GM12801 (cell line): ENCODE measurements around the gene SLC19A2.

Experiments
- TF ChIP-seq, protein P1 (sequence below): IDR thresholded peaks from one replicate; pipeline ENCODE4 v1.5.1; 2011; ENCODE audit warnings: control low read depth; ENCODE audit not compliant: insufficient read length; ENCODE audit errors: extremely low read depth

The SLC19A2 gene

DNA sequence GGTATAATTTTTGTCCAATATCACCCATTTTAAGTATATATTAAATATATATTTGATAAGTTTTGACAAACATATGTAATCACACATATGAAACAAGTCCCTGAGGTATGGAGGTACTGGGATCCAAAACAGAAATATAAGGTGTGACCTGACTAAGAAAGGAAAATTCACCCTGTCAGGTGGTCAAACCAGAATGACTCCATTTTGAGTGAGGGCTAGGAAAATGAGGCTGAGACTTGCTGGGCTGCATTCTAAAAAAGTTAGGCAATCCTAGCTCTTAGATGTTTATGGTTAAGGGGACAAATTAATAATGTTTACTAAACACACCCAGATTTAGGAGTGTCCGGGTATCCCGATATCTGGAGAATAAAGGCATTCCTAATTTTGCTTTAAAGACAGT, 11.6 kb upstream of the SLC19A2 start:
- TF ChIP-seq, protein P1, sequence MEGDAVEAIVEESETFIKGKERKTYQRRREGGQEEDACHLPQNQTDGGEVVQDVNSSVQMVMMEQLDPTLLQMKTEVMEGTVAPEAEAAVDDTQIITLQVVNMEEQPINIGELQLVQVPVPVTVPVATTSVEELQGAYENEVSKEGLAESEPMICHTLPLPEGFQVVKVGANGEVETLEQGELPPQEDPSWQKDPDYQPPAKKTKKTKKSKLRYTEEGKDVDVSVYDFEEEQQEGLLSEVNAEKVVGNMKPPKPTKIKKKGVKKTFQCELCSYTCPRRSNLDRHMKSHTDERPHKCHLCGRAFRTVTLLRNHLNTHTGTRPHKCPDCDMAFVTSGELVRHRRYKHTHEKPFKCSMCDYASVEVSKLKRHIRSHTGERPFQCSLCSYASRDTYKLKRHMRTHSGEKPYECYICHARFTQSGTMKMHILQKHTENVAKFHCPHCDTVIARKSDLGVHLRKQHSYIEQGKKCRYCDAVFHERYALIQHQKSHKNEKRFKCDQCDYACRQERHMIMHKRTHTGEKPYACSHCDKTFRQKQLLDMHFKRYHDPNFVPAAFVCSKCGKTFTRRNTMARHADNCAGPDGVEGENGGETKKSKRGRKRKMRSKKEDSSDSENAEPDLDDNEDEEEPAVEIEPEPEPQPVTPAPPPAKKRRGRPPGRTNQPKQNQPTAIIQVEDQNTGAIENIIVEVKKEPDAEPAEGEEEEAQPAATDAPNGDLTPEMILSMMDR = no peak

DNA sequence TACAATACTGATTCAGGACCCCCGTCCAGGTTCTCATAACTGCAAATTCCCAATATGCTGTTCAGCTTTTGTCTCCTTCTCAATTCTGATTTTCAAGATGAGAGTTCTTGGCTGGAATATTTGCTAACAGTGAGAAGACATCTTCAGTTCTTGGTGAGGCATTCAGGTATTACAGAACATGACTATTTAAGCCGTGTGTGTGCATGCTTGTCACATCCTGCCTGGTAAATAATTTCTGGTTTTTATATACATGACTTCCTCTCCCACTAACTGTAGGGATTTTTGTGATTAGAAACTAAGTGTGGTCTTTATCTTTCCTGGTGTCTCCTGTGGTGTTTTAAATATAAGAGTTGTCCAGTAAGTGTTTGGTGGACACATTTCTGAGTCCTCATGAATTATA, 10.2 kb upstream of the SLC19A2 start:
- TF ChIP-seq, protein P1 = no peak

DNA sequence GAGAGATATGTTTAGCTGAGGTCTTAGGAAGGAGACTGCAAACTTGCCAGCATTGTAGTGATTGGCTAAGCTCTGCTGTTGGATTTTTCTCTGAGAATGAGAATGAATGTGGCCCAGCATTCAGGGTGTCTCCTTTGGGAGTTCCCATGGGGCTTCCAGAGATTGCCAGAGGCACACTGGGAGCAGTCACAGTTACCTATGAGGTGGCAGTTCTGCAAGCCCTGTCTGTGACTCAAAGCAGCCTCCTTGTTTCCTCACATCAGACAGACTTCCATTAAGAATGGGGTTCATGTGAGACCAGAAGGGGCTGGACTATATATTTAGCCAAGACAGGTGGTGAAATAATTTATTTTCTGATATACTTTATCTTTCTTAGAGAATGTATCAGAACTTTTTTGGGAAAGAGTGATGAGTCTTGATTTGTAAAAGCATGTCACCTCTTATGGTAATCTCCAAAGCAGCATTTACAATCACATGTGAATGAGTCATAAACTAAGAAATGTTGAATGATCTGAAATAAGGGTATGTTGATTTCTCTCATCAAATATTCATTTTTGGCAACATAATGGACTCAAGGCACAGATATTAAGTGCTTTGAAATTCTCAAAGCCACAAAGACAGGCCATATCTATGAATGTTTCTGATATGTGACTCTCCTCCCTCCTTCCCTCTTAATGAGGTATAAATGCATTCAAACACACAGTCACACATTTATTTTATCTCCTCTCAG, 9.5 kb upstream of the SLC19A2 start:
- TF ChIP-seq, protein P1 = no peak

DNA sequence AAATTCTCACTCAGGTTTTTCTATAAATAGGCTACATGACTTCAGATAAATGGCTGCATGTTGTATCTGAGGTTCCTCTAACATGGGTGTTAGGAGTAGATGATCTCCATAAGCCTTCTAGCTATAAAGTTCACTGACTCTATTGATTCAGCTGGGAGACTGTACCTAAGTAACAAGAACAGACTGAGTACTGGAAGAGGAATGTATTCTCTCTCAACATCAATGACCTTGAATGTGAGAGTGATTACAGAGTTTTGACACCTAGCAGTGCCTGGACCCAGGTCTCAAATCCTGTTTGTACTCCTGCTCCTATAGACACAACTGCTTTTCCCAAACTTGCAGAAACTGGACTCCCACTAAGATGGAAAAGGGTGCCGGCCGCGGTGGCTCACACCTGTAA, 8.6 kb upstream of the SLC19A2 start:
- TF ChIP-seq, protein P1 = no peak

DNA sequence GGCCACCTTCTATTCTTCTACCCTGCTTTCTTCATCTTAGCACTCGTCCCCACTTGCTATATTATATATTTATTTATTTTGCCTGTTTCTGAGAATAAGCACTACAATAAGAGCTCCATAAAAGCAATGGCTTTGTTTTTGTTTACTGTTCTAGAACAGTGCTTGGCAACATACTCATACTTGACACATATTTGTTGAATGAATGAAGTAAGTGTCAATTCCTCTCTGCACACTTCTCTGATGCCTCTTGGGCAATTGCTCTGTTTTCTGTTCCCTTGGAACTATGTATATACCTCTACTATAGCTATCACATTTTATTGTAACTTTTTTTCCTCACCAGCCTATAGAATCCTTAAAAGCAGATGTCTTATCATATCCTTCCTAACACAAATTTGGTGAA, 7.5 kb upstream of the SLC19A2 start:
- TF ChIP-seq, protein P1 = no peak

DNA sequence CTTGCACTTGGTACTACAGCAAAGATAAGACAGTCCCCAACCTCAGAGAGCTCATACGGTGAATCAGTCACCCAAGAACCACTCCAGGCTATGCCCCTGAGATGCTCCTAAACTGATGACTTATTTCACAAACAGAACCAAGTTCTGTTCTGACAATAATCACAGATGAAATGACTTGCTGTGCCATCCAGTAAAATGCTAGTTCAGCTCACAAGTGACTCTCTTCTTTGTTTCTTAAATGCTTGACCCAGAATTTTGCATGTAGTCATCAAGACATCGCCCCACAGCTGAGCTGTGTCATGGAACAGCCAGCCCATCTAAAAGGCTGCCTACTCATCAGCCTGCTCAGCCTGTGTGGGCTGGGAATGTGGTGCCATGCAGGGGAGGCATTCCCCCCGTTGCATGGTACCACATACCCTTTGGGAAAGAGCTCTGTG, 6.1 kb upstream of the SLC19A2 start:
- TF ChIP-seq, protein P1 = no peak

DNA sequence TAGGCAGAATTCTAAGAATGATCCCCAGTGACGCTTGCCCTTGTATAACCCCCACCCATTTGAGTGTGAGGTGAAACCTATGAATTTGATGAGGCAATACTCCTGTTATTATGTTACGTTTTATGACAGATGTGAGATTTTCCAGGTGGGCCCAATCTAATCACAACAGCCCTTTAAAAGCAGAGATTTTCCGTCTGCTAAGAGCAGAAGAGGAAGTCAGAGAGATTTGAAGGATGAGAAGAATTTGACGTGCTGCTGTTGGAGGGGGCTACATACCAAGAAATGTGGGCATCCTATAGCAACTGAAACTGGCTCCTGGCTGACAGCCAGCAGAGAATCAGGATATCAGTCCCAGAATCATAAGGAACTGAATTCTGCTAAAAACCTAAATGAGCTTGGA, 2.4 kb upstream of the SLC19A2 start:
- TF ChIP-seq, protein P1 = no peak
